Body of pancreas (tissue), 4 donors: Measurements from ENCODE around the gene SAMMSON. TPM values are rescaled to one million over a fixed set of nuclear protein-coding genes. Genes with fewer than 3 reads are reported as not detected.

Experiments
- ATAC-seq: fragments of 150-250 bp; one replicate; pipeline ENCODE4 v1.9.1; 2016
- DNase-seq, 4 donors: peaks; one replicate each; pipeline ENCODE4 v3.0.0-alpha.2; 2019
- H3K27ac ChIP-seq, 4 donors: fragments of 200-600 bp; sonication (generic); 1 replicate in 3 of 4; 2 replicates in 1 of 4; pipeline versions ENCODE4 v1.5.1 to v1.6.1; 2016 to 2019; ENCODE audit warnings: mild to moderate bottlenecking in 1 of 4, mixed read lengths in 1 of 4, moderate library complexity in 1 of 4
- H3K27me3 ChIP-seq, 2 donors: fragments of 200-600 bp; sonication (generic); one replicate each; pipeline ENCODE4 v1.6.0; 2016; ENCODE audit warnings: mild to moderate bottlenecking in 1 of 2
- H3K36me3 ChIP-seq, 2 donors: fragments of 200-600 bp; sonication (generic); replicated peaks in 1 of 2; 2 replicates each; pipeline ENCODE4 v1.5.1; 2016; ENCODE audit warnings: low read depth in 2 of 2; ENCODE audit not compliant: insufficient read depth in 1 of 2
- H3K4me1 ChIP-seq: fragments of 200-600 bp; sonication (generic); one replicate; pipeline ENCODE4 v1.6.0; 2016
- H3K4me3 ChIP-seq, 2 donors: fragments of 200-600 bp; sonication (generic); 1 replicate in 1 of 2; 2 replicates in 1 of 2; pipeline ENCODE4 v1.5.1; 2016 to 2019
- H3K9me3 ChIP-seq, 3 donors: fragments of 200-600 bp; sonication (generic); 1 replicate in 2 of 3; 2 replicates in 1 of 3; pipeline ENCODE4 v1.5.1; 2016
- CTCF ChIP-seq, 7 experiments: fragments of 450-650 bp in 4 of 7; fragments of 200-600 bp in 3 of 7; sonication (generic) in 3 of 7; IDR thresholded peaks; one replicate each; pipeline ENCODE4 v1.5.1; 2016 to 2019; ENCODE audit warnings: antibody characterized with exemption in 7 of 7
- POLR2A ChIP-seq, 3 donors: fragments of 450-650 bp; IDR thresholded peaks; one replicate each; pipeline ENCODE4 v1.6.1; 2016; ENCODE audit warnings: antibody characterized with exemption in 3 of 3, mild to moderate bottlenecking in 2 of 3
- WGBS, 2 donors: methylation state at CpG; one replicate each; pipeline ENCODE4 v1.1.5; 2017; 5-methylcytosine and 5-hydroxymethylcytosine counted together
- intact Hi-C: fragments of 100-400 bp; cut with DNase I; formaldehyde crosslinking; loops from one replicate; pipeline ENCODE4 v1.15.1; 2023
- total RNA-seq, 2 donors: library from RNA; depleted of rRNA; stranded (reverse); fragments of >200 nt; gene quantifications; one replicate each; pipeline ENCODE4 v1.1.0, GENCODE V29; 2016

Gene SAMMSON
- total RNA-seq, 2 donors from 2014 or later: 2.1 TPM; not detected in 1

- Histone ChIP-seq H3K9me3 (no peaks in the 10 kb centered on the region), H3K27ac (no peak overlapping the region), H3K4me1 (no peaks in the 10 kb centered on the region), H3K36me3 (no peaks in the 10 kb centered on the region), H3K27me3 (no peaks in the 10 kb centered on the region), H3K4me3 (no peak overlapping the region)
- TF ChIP-seq CTCF (IDR thresholded peaks at IDR 0.05) (no peak), POLR2A (IDR thresholded peaks at IDR 0.05) (no peak)
- ATAC-seq (no peak), DNase-seq (no peak)
- 71 to 73% methylated on average over 2 of the region's 2 CpGs for WGBS, 2 donors
- intact Hi-C loops: no loop called here
Observed at GRCh38 chr3:70086336-70086735, 86.8 kb downstream of the SAMMSON start.

- WGBS, 2 donors: 5% methylated on average over 3 of the region's 3 CpGs
- TF ChIP-seq CTCF (IDR thresholded peaks at IDR 0.05) (peak; percentile 55 to 84 (median 71)), POLR2A (IDR thresholded peaks at IDR 0.05) (no peak)
- H3K9me3 ChIP-seq: no peaks in the 10 kb centered on the region
- no peaks in the 10 kb centered on the region for H3K36me3 ChIP-seq
- H3K4me3 ChIP-seq: no peak overlapping the region
- intact Hi-C loops: no loop called here
- DNase-seq (peak in 1 of 4 donors; percentile 4), ATAC-seq (peak; percentile 53)
- no peak overlapping the region for H3K27ac ChIP-seq
- no peaks in the 10 kb centered on the region for H3K4me1 ChIP-seq
- H3K27me3 ChIP-seq: no peaks in the 10 kb centered on the region
Observed at GRCh38 chr3:70090322-70090913, 90.9 kb downstream of the SAMMSON start.

GRCh38 chr3:70094197-70094596, 94.7 kb downstream of the SAMMSON start:
- Histone ChIP-seq H3K27ac (no peak overlapping the region), H3K9me3 (no peaks in the 10 kb centered on the region), H3K27me3 (no peaks in the 10 kb centered on the region), H3K36me3 (no peaks in the 10 kb centered on the region), H3K4me3 (no peak overlapping the region), H3K4me1 (no peaks in the 10 kb centered on the region)
- intact Hi-C loops: no loop called here
- 80 to 83% methylated on average over 3 of the region's 3 CpGs for WGBS, 2 donors
- ATAC-seq: no peak
- no peak for DNase-seq
- no peak for TF ChIP-seq POLR2A (IDR thresholded peaks at IDR 0.05)
- no peak for TF ChIP-seq CTCF (IDR thresholded peaks at IDR 0.05)

GRCh38 chr3:70095260-70095659, 95.7 kb downstream of the SAMMSON start:
- WGBS, 2 donors: 74 to 92% methylated on average over 2 of the region's 2 CpGs
- DNase-seq (no peak), ATAC-seq (no peak)
- Histone ChIP-seq H3K36me3 (no peaks in the 10 kb centered on the region), H3K4me1 (no peaks in the 10 kb centered on the region), H3K27ac (no peak overlapping the region), H3K9me3 (no peaks in the 10 kb centered on the region), H3K4me3 (no peak overlapping the region), H3K27me3 (no peaks in the 10 kb centered on the region)
- no peak for TF ChIP-seq POLR2A (IDR thresholded peaks at IDR 0.05)
- no peak for TF ChIP-seq CTCF (IDR thresholded peaks at IDR 0.05)
- intact Hi-C loops: no loop called here

GRCh38 chr3:70096376-70097066, 97.0 kb downstream of the SAMMSON start:
- no peak for ATAC-seq
- intact Hi-C loops: no loop called here
- no peak overlapping the region for H3K27ac ChIP-seq
- no peaks in the 10 kb centered on the region for H3K27me3 ChIP-seq
- 94% methylated on average over 5 of the region's 5 CpGs for WGBS, 2 donors
- no peak overlapping the region for H3K4me3 ChIP-seq
- H3K36me3 ChIP-seq: no peaks in the 10 kb centered on the region
- H3K4me1 ChIP-seq: no peaks in the 10 kb centered on the region
- no peak for DNase-seq
- no peaks in the 10 kb centered on the region for H3K9me3 ChIP-seq
- TF ChIP-seq POLR2A (IDR thresholded peaks at IDR 0.05) (no peak), CTCF (IDR thresholded peaks at IDR 0.05) (no peak)
